Epithelial cell of prostate (primary cell): Measurements from ENCODE around the gene PSMD9.
"Not testable (repeated sequence)": the region's sequence is repeated elsewhere in the genome, so short reads cannot be mapped to it uniquely, and the experiment has no call there.

Experiments used
- DNase-seq: peaks from one replicate; pipeline ENCODE4 v3.0.0-alpha.2; 2011; ENCODE audit warnings: low read depth, low spot score
- H3K27ac ChIP-seq: fragments of 450-650 bp; 2 replicates; pipeline ENCODE4 v1.5.1; 2017; ENCODE audit warnings: mild to moderate bottlenecking

The PSMD9 gene

GRCh38 chr12:121872546-121873215 lies 15.9 kb upstream of the PSMD9 start:
- DNase-seq: peak; percentile 91
- H3K27ac ChIP-seq: peak overlapping the region; percentile 39

GRCh38 chr12:121873216-121873569 lies 15.4 kb upstream of the PSMD9 start:
- DNase-seq: no peak
- peak overlapping the region; percentile 39 for H3K27ac ChIP-seq

- no peak for DNase-seq
- no peak overlapping the region for H3K27ac ChIP-seq
Observed at GRCh38 chr12:121874071-121874470, 14.5 kb upstream of the PSMD9 start.

GRCh38 chr12:121875582-121875981 lies 13.0 kb upstream of the PSMD9 start:
- no peak for DNase-seq
- H3K27ac ChIP-seq: no peak overlapping the region

- DNase-seq, H3K27ac ChIP-seq: not testable (repeated sequence)
Observed at GRCh38 chr12:121876080-121876447, 12.5 kb upstream of the PSMD9 start.

- no peak overlapping the region for H3K27ac ChIP-seq
- no peak for DNase-seq
Observed at GRCh38 chr12:121883315-121883660, 5.3 kb upstream of the PSMD9 start.

- not testable (repeated sequence) for H3K27ac ChIP-seq, DNase-seq
Observed at GRCh38 chr12:121885129-121885528, 3.5 kb upstream of the PSMD9 start.

GRCh38 chr12:121888083-121888477 lies 510 bp upstream of the PSMD9 start:
- DNase-seq: no peak
- H3K27ac ChIP-seq: peak overlapping the region; percentile 90

- H3K27ac ChIP-seq: peak overlapping the region; percentile 90
- no peak for DNase-seq
Observed at GRCh38 chr12:121889274-121889624, 659 bp downstream of the PSMD9 start.

- peak overlapping the region; percentile 90 for H3K27ac ChIP-seq
- DNase-seq: not testable (repeated sequence)
Observed at GRCh38 chr12:121889661-121890060, 1.1 kb downstream of the PSMD9 start.

- peak overlapping the region; percentile 28 for H3K27ac ChIP-seq
- no peak for DNase-seq
Observed at GRCh38 chr12:121892673-121893561, 4.3 kb downstream of the PSMD9 start.

GRCh38 chr12:121893961-121894460 lies 5.4 kb downstream of the PSMD9 start:
- peak; percentile 37 for DNase-seq

GRCh38 chr12:121894633-121895032 lies 6.0 kb downstream of the PSMD9 start:
- no peak overlapping the region for H3K27ac ChIP-seq
- DNase-seq: no peak

More at GRCh38 chr12:121893961-121894460, 5.4 kb downstream of the PSMD9 start:
- H3K27ac ChIP-seq: peak overlapping the region; percentile 28

GRCh38 chr12:121898287-121898686 lies 9.7 kb downstream of the PSMD9 start:
- DNase-seq: no peak

GRCh38 chr12:121899590-121899989 lies 11.0 kb downstream of the PSMD9 start:
- no peak for DNase-seq
- H3K27ac ChIP-seq: no peak overlapping the region

More at GRCh38 chr12:121898287-121898686, 9.7 kb downstream of the PSMD9 start:
- H3K27ac ChIP-seq: no peak overlapping the region

- DNase-seq: no peak
- no peak overlapping the region for H3K27ac ChIP-seq
Observed at GRCh38 chr12:121903202-121903601, 14.6 kb downstream of the PSMD9 start.

- H3K27ac ChIP-seq: no peak overlapping the region
- DNase-seq: no peak
Observed at GRCh38 chr12:121905746-121906145, 17.2 kb downstream of the PSMD9 start.

- H3K27ac ChIP-seq: no peak overlapping the region
- no peak for DNase-seq
Observed at GRCh38 chr12:121908702-121909101, 20.1 kb downstream of the PSMD9 start.

- DNase-seq: no peak
- peak overlapping the region; percentile 7 for H3K27ac ChIP-seq
Observed at GRCh38 chr12:121911824-121912585, 23.4 kb downstream of the PSMD9 start.

GRCh38 chr12:121915841-121916321 lies 27.3 kb downstream of the PSMD9 start:
- H3K27ac ChIP-seq: no peak overlapping the region
- no peak for DNase-seq

GRCh38 chr12:121916719-121917118 lies 28.1 kb downstream of the PSMD9 start:
- peak overlapping the region; percentile 57 for H3K27ac ChIP-seq
- DNase-seq: no peak
